ENCODE results near the gene RIPOR3.
"Not testable (repeated sequence)": the region's sequence is repeated elsewhere in the genome, so short reads cannot be mapped to it uniquely, and the experiment has no call there.

The RIPOR3 gene

DNA sequence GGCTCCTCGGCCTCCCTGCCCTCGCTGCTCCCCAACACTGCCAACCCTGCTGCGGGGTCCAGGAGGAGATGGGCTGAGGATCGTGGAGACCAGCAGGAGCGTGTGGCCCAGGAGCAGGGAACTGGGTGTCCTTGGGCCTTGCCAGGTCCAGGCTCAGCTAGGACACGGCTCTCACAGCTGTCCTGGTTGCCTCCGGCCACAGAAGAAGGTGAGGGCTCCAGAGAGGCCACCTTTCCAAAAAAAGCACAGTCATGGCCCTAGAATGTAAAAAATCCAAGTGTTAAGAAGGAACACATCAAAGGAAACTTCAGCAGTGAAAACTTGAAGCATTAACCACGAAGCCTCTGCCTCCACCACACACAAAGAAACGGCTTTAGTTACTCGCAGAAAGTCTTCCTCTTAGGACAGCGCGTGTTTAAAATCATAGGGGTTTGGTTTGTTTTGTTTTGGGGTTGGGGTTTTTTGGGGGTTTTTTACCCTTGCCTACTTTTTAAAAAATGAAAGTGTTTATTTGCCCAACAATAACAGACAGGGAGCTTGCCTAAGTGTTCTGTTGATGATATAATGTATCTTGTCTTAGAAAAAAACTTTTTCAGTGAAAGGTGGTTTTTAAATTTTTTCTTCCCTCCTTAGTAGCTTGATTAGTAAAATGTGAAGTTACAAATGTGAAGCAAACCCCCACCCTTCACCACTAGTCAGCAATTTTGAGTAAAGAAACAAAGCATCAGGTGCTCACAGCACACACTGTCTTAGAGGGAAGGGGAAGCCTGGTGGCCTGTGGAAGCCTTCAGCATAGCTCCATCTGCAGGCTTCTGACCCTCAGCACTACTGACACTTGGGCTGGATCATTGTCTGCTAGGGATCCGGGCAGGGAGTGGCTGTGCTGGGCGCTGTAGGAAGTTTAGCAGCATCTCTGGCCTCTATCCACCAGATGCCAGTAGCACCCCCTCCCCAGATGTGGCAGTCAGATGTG, 121.2 kb downstream of the RIPOR3 start:
- DNase-seq, result no peak

DNA sequence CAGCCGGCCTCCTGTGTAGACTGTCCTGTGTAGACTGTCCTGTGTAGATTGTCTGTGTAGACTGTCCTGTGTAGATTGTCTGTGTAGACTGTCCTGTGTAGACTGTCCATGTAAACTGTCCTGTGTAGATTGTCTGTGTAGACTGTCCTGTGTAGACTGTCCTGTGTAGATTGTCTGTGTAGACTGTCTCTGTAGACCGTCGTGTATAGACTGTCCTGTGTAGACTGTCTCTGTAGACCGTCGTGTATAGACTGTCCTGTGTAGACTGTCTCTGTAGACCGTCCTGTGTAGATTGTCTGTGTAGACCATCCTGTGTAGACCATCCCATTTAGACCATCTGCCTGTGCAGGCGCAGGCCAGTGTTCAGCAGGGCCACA, 121.9 kb downstream of the RIPOR3 start:
- not testable (repeated sequence) for DNase-seq

DNA sequence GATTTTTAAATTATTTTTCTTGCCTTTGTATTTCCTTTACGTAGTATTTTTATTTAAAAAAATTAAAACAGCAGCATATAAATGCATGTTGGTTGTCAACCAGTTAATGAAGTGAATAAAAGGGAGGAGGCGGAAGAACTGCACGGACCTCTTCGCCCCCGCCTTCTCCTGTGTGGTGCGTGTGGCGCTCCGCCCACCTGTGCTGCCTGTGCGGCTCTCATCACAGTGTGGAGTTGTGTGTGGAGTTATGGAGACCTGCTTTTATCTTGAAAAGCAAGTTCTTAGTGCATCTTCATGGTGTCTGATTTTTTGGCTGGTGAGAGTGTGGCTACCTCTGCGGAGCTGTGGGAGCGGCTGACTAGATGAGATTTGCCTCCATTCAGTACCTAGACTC, 122.8 kb downstream of the RIPOR3 start:
- DNase-seq, result no peak

DNA sequence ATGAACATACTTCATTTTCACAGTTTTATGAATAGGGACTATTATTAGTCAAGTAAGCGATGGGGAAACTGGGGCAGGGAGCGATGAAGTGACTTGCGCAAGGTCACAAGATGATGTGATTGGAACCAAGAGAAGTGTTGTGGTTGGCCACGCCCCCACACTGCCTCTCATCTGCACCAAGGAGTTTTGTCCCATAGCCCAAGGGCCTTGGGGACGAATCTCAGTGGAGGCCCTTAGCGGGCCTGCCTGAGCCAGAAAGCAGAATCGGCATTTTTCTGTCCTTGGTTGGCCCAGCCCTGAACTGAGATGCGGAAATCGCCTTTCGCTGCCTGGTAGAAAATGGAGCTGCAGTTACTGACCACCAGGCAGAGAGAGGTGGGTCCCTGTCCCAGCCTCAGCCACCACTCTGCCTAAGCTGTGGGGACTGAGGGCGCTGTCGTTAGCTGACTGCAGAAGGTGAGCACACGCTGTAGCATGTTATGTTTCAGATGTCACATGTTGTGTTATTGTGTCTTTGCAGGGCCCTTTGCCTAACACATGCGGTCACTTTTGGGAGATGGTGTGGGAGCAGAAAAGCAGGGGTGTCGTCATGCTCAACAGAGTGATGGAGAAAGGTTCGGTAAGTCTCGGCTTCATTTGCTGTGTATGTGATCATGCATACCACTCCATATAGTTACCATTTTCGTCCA, 123.3 kb downstream of the RIPOR3 start:
- DNase-seq, result no peak

DNA sequence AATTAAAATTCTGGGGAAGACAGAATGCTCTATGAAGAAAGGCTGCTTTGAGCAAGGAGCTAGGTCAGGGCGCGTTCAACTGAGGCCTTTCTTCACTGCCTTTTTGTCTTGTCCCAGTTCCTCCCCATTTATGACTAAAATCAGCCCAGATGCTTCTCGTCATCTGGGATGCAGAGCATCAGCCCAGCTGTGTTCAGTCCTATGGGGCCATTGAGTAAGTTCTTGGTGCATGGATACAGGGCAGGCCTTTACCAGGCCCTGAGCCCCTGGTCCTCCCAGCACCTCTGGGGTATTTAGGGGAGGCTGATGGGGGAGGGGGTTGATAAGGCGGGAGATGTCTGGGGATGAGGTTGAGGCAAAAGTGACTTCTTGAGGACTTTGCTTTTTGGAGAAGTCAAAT, 125.5 kb downstream of the RIPOR3 start:
- no peak for DNase-seq

DNA sequence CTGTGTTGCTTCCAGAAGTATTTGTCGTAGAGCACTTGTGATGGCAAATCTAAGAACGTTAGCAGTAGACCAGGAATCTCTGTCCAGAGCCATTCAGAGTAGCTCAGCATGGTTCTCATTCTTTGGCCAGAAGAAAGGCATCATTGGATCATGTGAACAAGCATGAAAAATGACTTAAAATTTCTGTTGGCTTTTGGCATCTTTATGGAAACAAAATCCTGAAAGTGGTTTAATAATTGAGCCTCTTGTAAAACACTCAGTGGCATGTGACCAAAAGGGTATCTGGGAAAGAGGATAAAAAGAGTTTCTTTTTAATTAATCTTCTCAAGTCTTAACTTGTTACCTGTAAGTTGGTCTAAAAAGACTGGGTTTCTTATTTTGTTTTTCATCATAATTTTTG, 126.0 kb downstream of the RIPOR3 start:
- no peak for DNase-seq

DNA sequence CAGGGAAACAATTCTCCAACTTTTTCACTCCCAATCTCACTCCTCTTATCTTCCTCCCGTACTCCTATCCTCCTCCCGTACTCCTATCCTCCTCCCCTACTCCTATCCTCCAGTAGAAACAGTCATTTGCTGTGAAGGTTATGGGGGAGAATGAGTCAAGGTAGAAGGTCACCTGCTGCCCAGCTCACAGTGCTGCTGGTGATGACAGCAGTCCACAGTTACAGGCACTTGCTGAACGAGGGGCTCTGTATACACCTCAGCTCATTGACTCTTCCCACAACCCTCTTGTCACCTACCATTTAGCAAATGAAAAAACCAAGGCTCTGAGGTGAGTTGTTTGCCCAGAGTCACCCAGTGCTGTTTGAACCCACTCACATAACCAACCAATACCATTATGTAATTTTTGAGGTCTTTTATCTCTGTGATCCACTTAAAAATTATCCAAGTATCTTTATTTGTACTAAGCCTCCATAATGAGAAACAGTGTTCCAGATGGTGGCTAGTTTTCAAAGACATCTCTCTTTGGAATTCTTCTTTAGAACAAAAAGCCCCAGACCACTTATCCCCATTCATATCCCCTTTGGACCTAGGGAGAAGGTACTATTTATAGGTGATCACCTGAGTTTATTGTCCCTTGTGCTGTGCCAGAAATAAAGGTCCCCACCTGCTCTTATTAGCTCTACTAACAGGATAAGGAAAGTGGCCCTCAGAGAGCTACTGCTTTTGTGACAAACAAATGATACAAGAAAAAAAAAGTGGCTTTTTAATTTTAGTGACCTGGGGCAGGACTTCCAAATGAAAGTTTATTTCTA, 128.0 kb downstream of the RIPOR3 start:
- DNase-seq, result no peak

DNA sequence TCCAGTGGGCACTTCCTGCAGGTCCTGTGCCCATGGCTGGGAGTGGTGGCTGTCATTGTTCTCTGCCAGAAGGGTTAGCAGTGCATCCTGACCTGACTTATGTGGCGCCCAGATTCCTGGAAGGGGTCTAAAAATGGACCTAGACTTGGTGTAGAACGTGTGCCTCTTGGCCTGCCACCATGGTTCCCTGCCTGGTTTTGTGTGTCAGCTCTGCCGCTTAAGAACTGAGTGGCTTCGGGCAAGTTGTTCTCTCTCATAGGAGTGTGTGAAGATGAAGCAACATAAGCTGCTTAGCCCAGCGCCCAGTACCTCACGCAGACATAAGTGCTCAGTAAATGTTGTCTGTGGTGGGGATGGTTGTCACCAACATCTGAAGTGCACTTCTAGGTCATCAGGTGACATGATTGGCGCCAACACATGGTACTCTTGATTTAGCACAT, 129.1 kb downstream of the RIPOR3 start:
- no peak for DNase-seq

DNA sequence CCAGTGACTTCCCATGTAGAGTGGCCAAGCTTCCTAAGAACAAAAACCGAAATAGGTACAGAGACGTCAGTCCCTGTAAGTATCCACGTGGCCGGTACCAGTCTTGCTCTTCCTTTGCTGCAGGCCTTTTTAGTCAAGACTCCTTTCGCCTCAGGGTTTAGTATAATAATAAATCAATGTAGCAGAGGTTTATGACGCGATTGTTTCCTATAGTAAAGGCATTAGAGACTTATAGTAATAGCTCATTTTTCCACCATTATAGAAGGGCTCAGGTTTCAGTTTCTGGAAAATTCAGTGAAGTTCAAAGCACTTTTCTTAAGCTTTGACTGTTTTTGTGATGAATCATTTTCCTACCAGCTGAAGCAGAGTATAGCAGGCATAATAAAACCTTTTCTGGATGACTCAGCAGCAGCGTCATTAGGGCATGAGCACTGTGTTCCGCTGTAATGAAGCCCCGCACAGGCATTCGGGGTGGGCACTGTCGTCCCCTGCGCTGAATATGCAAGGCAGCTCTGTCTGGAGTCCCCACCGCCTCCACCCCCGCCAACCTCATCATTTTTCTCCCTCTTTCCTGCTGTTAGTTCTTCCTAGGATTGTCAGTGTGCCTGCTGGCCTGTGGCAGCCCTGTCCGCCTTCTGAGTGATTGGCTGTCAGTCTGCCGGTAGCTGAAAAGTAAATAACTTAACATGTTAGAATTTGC, 129.8 kb downstream of the RIPOR3 start:
- DNase-seq, result no peak

DNA sequence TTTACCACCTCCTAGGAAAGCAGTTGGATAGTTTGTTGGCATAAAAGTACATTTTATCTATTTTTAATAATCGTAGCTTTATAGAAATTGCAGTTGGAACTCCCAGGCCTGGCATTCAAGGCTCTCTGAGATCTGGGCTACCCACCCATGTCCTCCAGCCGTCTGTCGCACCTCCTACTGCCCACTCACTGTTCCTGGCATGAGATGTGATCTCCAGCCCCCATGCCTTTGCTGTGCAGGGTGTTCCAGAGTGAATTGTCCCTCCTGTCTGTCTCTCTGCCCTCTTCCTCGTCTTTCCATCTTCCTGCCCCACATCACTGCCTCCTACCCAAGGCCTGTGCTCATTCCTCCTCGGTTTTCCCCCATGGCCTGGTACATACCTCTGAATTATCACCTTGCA, 130.5 kb downstream of the RIPOR3 start:
- no peak for DNase-seq

DNA sequence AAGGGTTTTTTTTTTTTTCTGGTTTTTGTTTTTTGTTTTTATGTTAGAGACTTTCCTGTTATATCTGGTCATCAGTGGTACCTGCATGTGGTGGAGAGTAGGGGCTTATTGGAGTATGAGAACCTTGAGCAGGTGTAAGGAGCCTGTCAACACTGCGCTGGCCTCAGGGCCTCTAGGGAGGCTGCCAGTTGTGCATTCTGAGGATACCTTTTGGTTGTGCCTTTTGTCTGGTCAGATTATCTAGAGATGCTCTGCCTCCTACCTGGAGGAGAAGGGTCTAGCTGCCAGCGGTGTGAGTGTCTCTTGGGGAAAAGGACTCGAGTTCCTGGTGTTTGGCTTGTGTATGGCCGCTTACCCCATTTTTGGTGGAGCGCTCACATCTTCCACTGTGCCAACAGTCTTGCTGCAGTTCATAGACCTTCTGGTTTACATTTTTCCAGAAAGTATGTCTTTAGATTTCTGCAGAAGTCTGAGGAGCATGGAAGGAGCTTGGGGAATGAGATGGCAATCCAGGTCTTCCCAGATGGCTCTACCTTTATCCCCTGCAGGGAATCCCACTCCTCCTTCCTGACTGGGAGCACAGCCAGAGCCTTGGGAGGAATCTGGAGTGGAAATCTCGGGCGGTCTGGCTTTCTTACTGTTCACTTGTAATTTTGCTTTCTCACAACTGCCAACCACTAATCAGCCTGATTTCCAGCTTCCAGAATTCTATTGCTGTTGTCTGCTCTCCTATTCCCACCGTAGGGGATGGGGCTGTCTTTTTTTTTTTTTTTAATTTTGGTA, 131.3 kb downstream of the RIPOR3 start:
- DNase-seq, result no peak

DNA sequence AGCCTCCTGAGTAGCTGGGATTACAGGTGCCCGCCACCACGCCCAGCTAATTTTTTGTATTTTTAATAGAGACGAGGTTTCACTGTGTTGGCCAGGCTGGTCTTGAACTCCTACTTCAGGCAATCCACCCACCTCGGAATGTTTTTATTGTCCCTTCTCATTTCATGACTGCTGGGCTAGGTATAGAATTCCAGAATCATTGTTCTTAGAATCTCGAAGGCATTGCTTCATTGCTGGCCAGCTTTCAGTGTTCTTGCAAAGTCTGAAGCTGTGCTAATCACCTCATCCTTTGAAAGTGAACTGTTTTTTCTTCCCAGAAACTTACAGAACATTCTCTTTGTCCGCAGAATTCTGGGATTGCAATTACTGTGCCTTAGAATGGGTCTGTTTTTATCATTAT, 132.2 kb downstream of the RIPOR3 start:
- DNase-seq, result no peak

DNA sequence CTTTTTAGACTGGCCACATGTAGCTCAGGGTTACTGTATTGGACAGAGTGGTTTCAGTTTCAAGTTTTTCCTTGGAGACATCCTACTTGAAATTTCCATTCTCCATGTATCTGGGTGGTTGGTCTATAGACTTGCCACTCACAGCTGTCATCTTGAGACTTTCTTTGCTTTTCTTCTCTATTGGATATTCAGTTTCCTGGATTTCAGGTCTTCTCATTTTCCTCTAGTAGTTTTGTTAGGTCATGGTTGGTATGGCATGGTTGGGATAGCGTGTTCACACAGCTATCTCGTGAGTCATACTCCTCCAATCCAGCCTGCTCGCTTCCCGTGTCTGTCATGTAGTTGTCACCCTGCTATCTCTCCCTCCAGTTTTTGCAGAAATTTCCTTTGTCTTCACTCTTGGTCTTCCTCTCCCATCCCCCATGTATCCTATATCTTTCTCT, 132.8 kb downstream of the RIPOR3 start:
- DNase-seq, result no peak

DNA sequence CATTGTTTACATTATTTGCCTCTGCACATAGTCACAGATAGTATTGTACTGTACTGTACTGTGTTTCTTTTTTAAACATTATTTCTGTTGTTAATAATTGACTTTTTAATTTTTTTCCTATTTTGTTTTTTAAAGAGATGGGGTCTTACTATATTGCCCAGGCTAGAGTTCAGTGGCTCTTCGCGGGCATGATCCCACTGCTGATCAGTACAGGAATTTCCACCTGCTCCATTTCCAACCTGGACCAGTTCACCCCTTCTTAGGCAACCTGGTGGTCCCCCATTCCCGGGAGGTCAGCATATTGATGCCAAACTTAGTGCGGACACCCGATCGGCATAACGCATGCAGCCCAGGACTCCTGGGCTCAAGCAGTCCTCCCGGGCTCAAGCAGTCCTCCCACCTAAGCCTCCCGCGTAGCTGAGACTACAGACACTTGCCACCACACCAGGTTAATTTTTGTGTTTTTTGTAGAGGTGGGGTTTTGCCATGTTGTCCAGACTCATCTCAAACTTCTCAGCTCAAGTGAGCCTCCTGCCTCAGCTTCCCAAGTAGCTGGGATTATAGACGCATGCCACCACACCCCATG, 133.7 kb downstream of the RIPOR3 start:
- no peak for DNase-seq

DNA sequence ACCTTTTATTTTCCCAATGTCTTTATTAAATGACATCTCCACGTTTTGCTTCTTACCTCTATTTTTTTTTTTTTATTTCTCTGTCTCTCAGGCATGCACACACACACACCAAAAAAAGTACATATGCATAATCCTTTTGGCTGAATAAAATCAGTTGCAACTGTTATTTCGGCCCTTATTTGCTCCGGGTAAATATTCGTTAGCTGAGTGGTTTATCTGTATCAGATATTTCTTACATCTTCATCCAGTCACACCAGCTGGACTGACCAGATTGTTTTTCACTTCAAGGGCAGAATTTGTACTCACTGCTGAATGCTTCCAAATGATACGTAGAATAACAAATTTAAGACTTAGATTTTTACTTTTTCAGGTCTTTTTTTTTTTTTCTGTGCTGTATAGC, 135.7 kb downstream of the RIPOR3 start:
- DNase-seq, result no peak

DNA sequence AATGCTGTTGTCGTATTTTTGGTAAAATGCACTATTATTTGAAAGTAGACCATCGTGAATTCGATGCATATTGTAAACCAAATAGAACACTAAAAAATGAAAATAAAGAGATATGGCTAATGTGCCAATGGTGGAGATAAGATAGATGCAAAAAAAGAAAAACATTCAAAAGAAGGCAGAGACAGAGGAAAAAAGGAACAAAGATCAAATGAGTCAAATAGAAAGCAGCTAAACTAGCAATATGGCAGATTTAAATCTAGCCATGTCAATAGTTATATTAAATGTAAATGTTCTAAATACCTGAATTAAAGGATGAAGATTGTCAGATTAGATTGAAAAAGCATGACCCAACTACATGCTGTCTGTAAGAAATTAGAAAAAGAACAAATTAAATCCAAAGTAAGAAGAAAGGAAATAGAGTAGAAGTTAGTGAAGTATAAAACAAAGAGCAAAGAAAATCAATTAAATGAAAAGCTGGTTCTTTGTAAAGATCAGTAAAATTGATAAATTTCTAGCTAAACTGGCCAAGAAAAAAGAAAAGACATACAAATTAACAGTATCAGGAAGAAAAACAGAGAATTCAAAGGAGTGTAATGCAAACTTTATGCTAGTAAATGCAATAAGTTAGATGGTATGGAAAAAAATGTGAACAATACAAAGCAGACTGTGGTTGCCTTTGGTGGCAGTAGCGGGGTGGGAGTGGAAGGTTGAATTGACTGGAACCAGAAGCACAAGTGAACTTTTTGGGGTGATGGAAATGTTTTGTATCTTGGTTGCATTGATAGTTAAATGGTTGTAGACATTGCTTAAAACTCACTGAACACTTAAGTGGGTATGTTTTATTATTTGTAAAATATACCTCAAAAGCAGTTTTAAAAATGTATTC, 136.4 kb downstream of the RIPOR3 start:
- no peak for DNase-seq

DNA sequence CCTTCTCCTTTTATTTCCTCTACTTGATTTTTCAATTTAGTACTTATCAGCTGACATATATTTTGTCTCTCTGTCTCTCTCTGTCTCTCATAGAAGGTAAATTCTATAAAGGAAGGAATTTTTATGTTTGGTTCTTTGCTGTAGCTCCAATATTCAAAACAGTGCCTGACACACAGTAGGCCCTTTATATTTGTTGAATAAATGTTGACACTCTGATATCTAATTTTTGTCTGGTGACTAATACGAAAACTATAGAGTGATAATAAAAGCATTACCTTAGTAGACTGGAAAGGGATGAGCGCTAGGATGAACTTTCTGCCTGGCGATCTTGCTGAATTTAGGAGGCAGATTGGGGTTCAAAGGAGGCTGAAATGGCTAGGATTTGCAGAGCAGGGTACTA, 138.4 kb downstream of the RIPOR3 start:
- no peak for DNase-seq

DNA sequence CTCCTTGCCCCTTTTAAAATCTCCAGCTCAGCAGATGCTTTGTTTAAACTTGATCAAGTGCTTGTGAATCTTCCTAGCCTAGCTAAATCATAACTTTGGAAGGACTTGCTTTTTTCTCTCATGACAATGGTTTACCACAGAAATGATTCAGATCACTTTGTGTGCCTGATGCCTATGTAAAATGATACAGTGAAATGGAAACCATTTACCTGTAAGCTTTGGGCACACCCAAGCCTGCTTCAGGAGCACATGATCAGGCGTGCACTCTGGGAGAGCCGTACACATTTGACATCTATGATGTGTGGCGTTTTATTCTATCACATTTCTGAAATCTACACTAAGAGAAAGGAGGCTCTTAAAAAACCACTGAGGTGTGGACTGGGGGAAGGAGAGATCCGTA, 140.1 kb downstream of the RIPOR3 start:
- DNase-seq, result no peak

DNA sequence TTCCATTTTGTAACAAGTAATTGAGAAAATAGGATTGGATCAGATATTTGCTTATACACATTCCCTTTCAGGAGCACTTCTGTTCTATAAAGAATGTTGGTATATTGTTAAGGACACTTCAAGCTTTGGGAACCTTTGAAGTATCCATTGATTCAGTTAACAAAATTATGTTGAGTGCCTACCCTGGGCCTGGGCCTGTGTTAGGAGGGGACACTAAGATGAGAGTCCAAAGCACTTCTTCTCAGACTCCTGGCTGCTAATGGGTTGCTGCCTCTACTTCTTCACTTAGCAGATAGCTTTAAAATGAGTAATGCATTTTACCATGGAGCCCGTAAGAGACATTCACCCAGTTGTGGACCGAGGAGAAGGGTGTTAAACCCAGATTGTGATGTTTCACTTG, 140.8 kb downstream of the RIPOR3 start:
- no peak for DNase-seq

DNA sequence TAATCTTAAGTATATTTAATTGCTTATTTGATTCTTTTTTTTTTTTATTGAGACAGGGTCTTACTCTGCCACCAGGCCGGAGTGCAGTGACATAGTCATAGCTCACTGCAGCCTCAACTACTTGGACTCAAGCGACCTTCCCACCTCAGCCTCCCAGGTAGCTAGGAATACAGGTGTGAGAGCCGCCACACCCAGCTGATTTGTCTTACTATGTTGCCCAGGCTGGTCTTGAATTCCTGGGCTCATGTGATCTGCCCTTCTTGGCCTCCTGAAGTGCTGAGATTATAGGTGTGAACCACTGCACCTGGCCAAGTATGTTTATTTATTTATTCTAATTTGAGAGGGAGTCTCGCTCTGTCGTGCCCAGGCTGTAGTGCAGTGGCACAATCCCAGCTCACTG, 142.9 kb downstream of the RIPOR3 start:
- DNase-seq, result no peak

Data from activated effector memory CD4-positive, alpha-beta T cell treated with Interleukin-2 at 50 U/mL for 16 hours (primary cell).